Measurements from ENCODE around the gene RASAL3.
"Not testable (repeated sequence)": the region's sequence is repeated elsewhere in the genome, so short reads cannot be mapped to it uniquely, and the experiment has no call there.

The RASAL3 gene

DNA sequence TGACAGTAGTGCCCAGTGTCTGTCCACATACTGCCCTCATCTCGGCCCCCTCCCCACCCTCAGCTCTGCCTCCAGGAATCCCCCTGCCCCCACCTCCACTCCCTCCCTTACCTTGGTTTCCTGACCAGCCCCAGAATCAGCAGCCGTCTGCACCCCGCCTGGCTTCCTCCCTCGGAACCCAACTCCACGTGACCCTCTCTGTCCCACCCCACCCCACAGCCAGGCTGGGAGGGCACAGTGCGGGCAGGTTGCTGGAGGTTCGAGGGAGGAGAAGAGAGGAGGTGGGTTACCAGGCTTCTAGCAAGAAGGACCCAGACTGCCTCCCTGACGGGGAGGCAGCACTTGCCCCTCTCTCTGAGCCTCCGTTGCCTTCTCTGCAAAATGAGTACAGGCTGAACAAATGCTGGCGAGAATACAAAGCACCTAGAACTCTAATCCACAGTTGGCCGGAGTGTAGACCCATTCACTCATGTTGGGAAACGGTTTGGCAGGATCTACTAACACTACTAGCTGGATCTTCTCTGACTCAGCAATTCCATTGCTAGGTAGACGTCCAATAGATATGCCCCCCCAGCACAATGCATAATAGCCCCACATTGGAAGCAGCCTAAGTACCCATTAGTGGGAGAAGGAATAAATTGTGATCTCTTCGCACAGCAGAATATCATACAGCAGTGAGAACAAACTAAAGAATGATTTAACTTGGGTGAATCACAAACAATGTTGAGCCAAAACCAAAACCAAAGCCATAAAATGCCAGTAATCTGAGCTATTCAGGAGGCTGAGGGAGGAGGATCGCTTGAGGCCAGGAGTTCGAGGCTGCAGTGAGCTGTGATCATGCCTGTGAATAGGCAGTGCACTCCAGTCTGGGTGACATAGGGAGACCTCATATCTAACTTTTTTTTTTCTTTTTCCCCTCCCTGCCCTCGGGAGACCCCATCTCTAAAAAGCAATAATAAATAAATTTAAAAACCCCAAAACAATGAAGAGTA lies at the start of gene RASAL3:
TSS of gene RASAL3 (minus strand) at position 151 of the 992 bp plus-strand sequence. CDS start 186 bp downstream, outside the sequence.
- peak within 1 kb of the TSS; percentile 36 to 50 (median 43) for H3K4me3 ChIP-seq
- H3K27ac ChIP-seq, result peak within 1 kb of the TSS; percentile 35 to 99 (median 82)

DNA sequence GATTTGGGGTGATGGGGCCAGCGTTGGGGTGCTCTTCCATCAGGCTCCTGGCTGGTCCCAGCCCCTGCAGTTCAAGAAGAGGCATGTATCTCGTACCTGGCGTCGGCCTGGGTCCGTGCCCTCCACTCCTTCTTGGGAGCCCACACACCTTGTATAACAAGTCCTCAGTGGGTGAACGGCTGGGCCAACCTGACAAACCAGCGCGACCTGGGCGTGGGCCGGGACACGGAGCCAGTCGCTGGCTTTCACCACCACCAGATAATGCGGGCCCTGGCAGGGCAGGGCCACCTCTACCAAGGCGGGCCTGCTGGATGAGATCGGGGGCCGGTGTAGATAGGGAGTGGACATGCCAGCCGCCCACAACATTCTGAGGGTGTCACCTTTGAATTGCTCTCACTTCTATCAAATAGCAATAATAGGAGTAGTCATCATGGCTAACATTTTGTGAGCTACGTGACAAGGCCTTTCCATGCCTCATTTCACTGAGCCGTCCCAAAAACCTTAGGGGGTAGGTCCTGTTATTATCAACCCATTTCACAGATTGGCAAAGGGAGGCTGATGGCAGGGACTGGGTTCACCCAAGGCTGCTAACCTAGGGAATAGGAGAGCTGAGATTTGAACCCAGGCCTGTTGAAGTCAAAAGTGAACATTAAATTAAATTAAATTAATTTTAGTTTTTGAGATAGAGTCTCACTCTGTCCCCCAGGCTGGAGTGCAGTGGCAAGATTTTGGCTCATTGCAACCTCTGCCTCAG lies 47.5 kb upstream of the RASAL3 start:
- H3K27ac ChIP-seq, result peak overlapping the region in 15 of 21 experiments; percentile 29 to 79 (median 65)
- no peak overlapping the region for H3K4me3 ChIP-seq

DNA sequence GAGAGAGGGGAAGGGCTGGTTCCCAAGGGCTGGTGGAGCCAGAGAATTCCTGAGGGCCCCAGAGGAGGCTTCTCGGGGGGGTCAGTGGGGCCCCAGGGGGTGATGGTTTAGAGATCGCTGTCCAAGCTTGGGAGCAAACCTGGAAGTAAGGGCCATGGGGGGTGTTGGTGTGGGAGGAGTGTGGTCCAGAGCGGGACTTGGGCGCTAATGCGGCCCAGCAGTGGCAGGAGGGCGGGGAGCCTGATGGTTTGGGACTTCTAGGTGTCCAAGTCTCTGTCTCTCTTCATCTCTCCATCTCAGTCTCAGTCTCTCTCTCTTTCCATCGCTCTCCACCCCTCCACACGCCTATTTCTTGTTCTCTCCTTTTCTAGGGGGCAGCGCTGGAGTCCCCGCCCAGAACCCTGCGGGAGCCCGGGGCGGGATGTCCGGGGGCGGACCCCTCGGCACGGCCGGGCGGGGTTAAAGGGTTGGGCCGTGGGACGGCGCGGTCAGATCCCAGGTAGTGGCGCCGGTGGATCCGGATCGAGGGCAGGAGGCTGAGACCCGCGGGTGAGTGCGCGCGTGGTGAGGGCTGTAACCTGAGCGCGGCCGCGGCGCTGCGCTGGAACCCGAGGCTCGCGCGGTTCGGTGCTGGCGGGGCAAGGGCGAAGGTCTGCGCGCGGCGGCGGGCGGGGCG lies 43.8 kb upstream of the RASAL3 start, which contains the start of gene CYP4F22:
TSS of gene CYP4F22 (plus strand) at position 491 of the 676 bp plus-strand sequence. CDS start 16,812 bp downstream, outside the sequence.
- peak within 1 kb of the TSS in 16 of 21 experiments; percentile 12 to 73 (median 52) for H3K27ac ChIP-seq

DNA sequence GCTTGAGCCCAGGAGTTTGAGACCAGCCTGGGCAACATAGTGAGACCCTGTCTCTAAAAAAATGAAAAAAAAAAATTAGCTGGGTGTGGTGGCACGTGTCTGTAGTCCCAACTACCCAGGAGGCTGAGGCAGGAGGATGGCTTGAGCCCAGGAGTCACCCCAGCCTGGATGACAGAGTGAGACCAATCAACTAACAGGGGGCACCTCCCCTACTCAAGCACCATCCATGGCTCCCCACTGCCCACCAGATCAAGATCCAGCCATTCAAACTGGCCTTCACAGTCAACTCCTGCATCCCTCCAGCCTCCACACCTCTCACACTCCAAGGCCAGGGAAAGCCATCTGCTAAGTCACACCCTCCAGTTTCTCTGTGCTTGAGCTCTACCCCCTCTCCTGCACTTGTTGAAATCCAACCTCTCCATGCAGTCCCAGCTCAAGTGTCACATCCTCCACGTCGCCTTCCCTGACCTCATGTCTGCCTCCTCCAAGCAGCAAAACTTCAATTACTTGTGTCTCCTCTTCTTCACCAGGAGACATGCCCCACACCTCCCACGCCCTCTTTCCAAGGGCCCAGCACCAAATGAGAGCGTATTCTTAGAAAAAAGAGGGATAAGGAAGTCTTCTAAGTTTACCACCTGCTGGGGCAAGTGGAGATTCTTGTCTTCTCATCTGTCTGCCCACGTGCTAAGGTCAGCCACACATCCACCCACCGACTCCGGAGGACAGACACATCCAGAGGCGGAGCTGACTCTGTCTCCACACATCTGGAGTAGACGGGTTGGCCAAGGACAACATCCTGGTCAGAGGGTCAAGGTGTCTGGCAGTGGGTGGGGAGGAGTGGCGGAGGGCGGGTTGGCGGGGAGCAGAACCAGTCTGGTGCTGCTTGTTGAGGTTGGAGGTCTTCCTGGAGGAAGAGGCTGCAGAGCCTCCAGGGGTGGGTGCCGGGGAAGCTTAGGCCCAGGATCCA lies 43.0 kb upstream of the RASAL3 start:
- H3K4me3 ChIP-seq, result peak overlapping the region in 1 of 7 experiments; percentile 43
- peak overlapping the region in 2 of 21 experiments; percentile 39 to 73 for H3K27ac ChIP-seq

More for the DNA sequence above, 43.8 kb upstream of the RASAL3 start, which contains the start of gene CYP4F22:
- H3K4me3 ChIP-seq, result peak within 1 kb of the TSS; percentile 3 to 43 (median 21)

DNA sequence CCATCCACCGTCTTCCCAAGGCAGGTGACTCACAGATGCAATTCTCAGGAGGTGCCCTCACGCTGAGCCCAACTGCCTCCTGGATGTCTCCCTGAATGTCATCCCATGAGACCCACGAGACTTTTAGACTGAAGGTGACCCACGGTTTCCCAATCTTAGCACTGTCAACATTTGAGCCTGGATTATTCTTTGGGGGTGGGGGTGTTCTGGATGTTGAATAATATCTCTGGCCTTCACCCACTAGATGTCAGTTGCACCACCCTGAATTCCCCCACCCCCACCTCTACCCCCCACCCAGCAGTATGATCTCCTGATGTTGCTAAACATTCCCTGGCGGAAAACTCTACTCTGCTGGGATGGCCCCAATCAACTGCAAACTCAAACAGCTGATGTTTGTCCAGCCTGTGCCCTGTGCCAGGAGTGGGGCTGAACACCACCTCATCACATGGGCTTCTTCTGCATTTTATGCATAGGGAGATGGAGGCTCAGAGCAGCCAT lies 41.8 kb upstream of the RASAL3 start:
- Histone ChIP-seq H3K27ac (no peak overlapping the region), H3K4me3 (no peak overlapping the region)

DNA sequence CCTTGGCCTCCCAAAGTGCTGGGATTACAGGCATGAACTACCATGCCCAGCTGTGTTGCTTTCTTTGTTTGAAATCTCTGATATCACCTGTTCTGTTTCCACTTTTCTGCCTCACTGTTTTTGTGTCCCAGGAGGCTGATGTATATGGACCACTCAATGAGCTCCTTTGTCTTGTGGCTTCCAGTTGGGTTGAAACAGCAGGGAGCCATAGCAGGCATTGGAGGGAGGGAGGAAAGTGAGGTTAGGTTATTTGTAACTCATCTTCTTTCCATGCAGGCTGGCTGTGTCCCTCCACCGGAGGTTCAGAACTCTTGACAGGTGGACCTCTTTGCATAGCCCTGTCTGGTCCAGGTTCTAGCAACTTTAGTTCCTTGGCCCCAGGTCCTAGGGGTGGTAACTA lies 37.9 kb upstream of the RASAL3 start:
- Histone ChIP-seq H3K4me3 (no peak overlapping the region), H3K27ac (no peak overlapping the region)

DNA sequence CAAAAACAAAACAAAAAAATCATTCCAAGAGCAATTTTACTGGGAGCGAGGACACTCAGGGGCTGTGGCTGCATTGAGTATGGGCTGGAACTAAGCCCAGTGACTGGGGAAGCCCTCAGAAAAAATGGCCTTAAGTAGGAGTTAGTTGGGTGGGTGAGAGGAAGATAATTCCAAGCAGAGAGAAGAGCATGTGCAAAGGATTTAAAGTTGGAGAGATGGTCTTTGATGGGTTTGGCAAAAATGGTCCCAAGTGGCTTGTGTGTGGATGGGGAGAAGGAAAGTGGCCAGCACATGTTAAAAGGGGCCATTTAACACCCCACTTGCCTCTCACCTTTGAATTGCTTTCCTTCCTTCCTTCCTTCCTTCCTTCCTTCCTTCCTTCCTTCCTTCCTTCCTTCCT lies 37.3 kb upstream of the RASAL3 start:
- no peak overlapping the region for H3K27ac ChIP-seq
- H3K4me3 ChIP-seq, result no peak overlapping the region

DNA sequence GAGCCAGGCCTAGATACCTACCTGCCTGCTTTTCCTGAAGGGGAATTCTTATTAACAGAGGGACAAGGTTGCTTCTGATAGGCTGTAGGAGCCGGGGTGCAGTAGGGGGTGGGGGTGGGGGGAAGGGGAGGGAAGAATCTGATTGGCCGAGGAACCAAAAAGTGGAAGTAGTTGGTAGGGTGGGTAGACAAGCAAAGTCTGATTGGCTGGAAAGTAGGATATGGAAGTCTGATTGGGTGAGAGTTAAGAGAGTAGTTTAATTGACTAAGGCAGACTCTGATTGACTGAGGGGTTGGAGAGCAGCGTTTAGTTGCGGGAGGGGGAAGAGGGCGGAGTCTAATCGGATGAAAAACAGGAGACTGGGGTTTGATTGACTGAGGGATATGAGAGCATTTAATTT lies 34.6 kb upstream of the RASAL3 start:
- Histone ChIP-seq H3K27ac (no peak overlapping the region), H3K4me3 (no peak overlapping the region)

DNA sequence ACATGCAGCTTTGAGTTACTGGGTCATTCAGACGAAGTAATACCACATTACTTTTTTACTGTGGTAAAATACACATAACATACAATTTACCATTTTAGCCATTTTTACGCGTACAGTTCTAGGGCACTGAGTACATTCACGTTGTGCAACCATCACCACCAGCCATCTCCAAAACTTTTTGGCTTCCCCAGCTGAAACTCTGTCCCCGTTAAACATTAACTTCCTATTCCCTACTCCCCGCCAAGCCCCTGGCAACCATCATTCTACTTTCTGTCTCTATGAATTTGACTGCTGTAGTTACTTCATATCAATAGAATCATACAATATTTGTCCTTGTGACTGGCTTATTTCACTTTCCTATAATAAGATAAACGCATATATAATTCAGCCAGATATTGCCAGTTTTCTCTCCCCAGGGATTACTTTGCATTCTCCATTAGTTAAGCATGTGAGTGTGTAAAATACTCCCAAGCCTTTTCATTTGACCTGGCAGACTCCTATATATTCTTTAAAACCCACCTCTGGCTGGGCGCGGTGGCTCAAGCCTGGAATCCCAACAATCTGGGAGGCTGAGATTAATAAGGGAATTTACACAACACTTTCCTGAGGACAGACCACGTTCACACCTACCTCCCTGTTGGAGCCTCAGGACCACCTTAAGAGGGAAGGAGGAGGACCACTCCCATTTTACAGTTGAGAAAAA lies 34.0 kb upstream of the RASAL3 start:
- Histone ChIP-seq H3K4me3 (no peak overlapping the region), H3K27ac (no peak overlapping the region)

DNA sequence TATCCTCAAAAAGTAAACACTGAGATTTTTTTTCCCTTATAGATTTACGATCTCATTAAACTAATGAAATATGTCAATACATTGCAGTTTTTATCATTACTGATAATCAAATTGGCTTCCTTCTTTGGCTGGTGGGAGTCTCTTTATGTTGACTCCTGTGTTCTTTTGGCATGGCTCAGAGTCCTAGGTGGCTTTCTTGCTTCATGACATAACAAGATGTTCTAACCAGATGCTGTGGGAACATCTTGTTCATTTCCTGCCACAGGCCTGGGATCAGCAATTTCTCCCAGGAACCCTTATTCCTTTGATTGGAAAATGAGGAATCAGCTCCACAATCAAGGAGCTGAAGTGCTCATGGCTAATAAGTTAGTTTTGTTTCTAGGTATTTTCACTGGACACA lies 30.8 kb upstream of the RASAL3 start:
- Histone ChIP-seq H3K4me3 (no peak overlapping the region), H3K27ac (no peak overlapping the region)

DNA sequence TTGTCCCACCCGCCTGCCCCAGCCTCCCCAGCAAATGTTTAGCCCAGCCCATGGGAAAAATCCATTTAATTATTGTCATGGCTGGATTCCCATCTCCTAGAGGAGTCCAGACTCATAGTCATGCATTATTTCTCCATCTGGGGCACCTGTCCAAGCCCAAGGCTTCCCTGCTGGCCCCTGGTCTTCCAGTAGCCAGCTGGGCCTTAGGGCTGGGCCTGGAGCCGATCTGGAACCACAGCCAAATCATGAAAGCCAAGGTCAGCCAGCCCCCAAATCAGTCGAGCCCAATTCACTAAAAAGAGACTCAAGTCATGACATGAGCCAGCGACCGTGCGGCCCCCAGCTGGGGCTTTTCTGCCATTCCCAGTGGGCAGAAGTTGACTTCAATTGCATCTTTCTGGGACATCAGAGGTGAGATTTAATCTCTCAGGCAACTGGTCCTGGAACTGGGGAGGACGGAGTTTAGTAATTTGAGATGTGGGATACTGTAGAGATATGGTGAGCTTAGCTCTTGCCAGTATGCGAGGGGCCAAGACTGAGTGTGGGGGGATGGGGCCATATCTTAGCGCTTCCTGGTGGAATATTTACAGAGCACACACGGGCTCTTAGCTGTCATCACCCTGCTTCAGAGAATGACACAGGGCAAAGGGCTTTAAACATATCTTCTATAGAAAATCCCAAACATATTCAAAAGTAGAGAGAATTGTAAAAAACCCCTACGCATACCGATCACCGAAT lies 24.3 kb upstream of the RASAL3 start:
- Histone ChIP-seq H3K27ac (no peak overlapping the region), H3K4me3 (no peak overlapping the region)

DNA sequence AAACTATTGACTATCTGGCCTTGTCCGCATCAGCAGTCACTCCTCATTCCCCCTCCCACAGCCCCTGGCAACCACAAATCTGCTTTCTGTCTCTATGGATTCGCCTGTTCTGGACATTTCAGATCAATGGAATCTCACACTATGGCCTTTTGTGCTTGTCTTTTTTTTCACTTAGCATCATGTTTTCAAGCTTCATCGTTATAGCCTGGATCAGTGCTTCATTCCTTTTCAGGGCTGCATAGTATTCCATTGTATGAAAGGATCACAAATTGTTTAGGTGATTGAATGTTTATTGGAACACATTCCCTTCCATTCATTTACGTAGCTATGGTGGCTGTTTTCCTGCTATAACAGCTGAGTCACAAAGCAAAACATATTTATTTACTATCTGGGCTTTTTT lies 22.7 kb upstream of the RASAL3 start:
- H3K27ac ChIP-seq, result no peak overlapping the region
- H3K4me3 ChIP-seq, result no peak overlapping the region

DNA sequence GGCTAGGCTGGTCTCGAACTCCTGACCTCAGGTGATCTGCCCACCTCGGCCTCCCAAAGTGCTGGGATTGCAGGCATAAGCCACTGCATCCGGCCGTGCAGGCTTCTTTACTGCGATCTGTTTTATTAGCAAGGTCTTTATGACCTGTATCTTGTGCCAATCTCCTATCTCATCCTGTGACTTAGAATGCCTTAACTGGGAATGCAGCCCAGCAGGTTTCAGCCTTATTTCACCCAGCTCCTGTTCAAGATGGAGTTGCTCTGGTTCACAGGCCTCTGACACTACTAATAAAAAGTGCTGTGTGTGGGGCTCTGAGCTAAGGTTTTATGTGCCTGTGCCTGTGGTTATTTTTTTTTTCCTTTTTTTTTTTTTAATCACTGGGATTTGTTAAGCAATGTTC lies 21.4 kb upstream of the RASAL3 start:
- not testable (repeated sequence) for H3K4me3 ChIP-seq, H3K27ac ChIP-seq

DNA sequence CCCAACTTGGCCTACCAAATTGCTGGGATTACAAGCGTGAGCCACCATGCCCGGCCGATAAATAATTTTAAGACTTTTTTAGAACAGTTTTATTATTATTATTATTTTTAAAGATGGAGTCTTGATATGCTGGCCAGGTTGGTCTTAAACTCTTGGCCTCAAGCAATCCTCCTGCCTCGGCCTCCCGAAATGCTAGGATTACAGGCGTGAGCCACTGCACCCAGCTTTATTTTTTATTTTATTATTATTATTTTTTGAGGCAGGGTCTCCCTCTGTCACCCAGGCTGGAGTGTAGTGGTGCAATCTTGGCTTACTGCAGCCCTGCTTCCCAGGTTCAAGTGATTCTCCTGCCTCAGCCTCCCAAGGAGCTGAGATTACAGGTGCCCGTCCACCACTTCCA lies 16.7 kb upstream of the RASAL3 start:
- H3K27ac ChIP-seq, H3K4me3 ChIP-seq: not testable (repeated sequence)

DNA sequence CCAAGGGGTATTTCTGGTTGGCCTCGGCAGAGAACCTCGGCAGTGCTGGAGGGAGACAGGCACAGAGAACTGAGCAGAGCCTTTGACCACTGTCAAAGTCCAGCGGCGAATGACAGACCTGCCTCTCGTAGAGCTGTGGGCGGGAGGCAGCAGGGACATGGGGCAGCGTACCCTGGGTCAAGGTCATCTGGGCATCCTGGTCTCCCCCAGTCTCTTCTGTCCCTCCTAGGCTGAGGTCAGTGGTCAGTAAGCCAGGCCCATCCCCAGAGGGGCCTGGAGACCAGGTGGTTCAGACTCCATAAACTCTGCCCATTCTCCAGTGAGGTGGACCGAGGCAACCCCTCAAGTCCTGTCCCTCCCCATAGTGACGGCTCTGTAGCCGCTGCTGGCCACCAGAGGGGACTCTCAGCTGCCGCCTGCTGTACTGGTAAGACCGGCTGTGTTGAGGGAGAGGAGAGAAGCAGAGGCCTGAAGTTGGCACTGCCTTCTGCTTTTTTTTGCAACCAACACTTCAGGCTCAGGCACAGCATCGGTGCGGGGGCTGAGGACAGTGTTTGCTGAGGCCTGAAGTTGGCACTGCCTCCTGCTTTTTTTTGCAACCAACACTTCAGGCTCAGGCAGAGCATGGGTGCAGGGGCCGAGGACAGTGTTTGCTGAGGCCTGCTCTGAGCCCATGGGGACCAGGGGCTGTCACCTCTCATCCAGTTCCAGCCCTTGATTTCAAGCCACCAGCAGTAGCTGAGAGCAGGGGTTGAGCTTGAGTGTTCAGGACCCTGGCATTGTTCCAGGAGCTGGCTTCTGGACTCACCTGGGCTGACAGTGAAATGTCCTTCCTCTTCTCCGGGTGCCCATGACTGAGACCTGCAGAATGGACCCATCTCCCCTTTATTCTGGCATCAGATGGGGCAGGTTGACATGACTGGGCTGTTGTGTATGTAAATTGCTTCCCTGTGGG lies 15.3 kb upstream of the RASAL3 start, which contains the start of gene PGLYRP2:
TSS of gene PGLYRP2 (minus strand) at position 111 of the 955 bp plus-strand sequence. CDS start 130 bp downstream, outside the sequence.
- peak within 1 kb of the TSS in 4 of 21 experiments; percentile 8 to 55 (median 33) for H3K27ac ChIP-seq
- H3K4me3 ChIP-seq, result no peak within 1 kb of the TSS

DNA sequence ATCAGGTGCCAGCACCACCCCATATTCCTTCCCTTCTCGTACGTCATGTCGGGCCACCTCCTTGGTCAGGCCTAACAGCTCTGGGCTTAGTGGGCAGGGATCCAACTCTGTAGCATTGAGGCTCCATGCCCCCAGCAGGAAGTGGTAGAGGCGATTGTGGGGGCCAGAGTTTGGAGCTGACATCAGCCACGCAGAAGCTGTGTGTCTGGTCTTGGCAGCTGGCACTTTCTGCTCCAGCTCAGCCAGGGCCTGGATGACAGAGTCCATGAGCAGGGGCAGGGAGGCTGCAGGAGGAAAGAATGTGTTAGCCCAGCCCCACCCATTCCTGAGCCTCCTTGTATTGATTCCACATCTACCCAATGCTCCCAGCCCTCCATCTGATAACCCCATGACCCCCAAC lies 12.0 kb upstream of the RASAL3 start:
- Histone ChIP-seq H3K4me3 (no peak overlapping the region), H3K27ac (no peak overlapping the region)
